NT2/D1 (cell line): Measurements from ENCODE around the gene CAPN14.

ENCODE experiments used
- DNase-seq: peaks from one replicate; pipeline ENCODE4 v3.0.0-alpha.2; 2011; ENCODE audit warnings: low read depth, low spot score
- H3K27me3 ChIP-seq: 2 replicates; pipeline ENCODE4 v1.6.0; 2011; ENCODE audit warnings: mild to moderate bottlenecking; ENCODE audit not compliant: insufficient read length, insufficient read depth
- H3K36me3 ChIP-seq: 2 replicates; pipeline ENCODE4 v1.6.1; 2011; ENCODE audit warnings: mild to moderate bottlenecking, low read length, mixed read lengths; ENCODE audit not compliant: insufficient read depth, insufficient read length
- H3K4me1 ChIP-seq: 2 replicates; pipeline ENCODE4 v1.5.1; 2011; ENCODE audit not compliant: insufficient read depth, insufficient read length
- H3K4me3 ChIP-seq: 2 replicates; pipeline ENCODE4 v1.5.1; 2011; ENCODE audit warnings: low read depth; ENCODE audit not compliant: insufficient read length
- H3K9ac ChIP-seq: 2 replicates; pipeline ENCODE4 v1.6.0; 2011; ENCODE audit warnings: low read depth; ENCODE audit not compliant: insufficient read length
- H3K9me3 ChIP-seq: 2 replicates; pipeline ENCODE4 v1.5.1; 2011; ENCODE audit warnings: mild to moderate bottlenecking, low read length; ENCODE audit not compliant: insufficient read depth
- SUZ12 ChIP-seq: IDR thresholded peaks from 2 replicates; pipeline ENCODE4 v1.6.1; 2011; ENCODE audit not compliant: insufficient read length, insufficient read depth; ENCODE audit errors: extremely low read depth
- YY1 ChIP-seq: IDR thresholded peaks from 2 replicates; pipeline ENCODE4 v1.6.1; 2011; ENCODE audit not compliant: insufficient read length, insufficient read depth
- ZNF274 ChIP-seq: IDR thresholded peaks from 2 replicates; pipeline ENCODE4 v1.6.1; 2011; ENCODE audit warnings: mild to moderate bottlenecking, low read depth, low read length

CAPN14 gene

DNA sequence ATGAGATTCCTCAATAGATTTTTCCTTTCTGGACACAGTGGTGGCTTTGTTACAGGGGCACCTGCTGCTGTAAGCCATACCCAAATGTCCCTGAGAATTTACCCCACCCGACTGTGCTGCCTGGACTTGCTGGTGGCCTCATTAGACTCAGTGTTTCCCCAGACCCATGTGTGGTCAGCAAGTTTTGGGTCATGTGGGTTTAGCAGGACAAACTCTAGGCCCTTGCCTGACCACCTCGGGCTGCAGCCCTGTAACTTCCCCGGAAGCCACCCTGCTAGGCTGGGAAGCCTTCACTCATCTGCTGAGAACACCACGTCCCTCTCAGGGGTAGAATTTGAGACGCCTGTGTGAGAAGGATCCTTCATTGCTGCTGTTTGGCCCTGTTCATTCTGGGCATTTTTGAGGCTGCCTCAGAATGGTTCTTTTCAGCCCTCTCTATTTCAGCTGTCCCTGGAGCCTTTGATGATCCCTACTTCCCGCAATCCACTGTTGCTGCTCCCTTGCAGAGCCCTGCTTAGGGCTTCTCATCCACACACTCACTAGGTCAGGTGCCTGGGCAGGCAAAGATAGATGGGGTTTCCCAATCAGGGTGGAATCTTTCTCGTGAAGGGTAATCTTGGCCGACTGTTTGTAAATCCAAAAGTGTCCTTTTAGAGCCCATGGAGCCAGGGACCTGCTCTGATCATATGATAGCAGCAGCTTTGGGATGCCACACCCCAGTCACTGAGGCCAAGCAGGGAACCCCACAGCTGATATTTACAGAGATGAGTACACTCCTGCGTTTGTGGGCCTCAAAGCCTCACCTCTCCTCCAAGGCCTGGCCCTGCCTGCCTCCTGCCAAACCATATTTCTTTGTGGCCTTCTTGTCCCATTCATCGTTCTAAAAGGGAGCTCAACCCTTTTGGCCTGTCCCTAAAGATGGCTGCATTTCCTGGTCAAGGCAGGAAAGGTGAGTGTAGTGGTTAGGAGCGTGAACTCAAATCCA, 23.4 kb upstream of the CAPN14 start:
- no peaks in the 10 kb centered on the region for H3K4me1 ChIP-seq
- peaks cover 7% of the 10 kb centered on the region for H3K36me3 ChIP-seq

GRCh38 chr2:31239593-31240177, 22.4 kb upstream of the CAPN14 start:
- Histone ChIP-seq H3K4me3 (no peak overlapping the region), H3K27me3 (peaks cover 1% of the 10 kb centered on the region), H3K9me3 (no peaks in the 10 kb centered on the region), H3K9ac (no peak overlapping the region), H3K4me1 (peaks cover 2% of the 10 kb centered on the region), H3K36me3 (peaks cover 7% of the 10 kb centered on the region)
- no peak for DNase-seq
- no peak for TF ChIP-seq YY1
- no peak for TF ChIP-seq SUZ12
- TF ChIP-seq ZNF274: no peak

More for the DNA sequence above, 23.4 kb upstream of the CAPN14 start:
- Histone ChIP-seq H3K9ac (no peak overlapping the region), H3K27me3 (no peaks in the 10 kb centered on the region), H3K4me3 (no peak overlapping the region), H3K9me3 (no peaks in the 10 kb centered on the region)
- no peak for DNase-seq
- no peak for TF ChIP-seq SUZ12
- TF ChIP-seq YY1: no peak
- TF ChIP-seq ZNF274: no peak

GRCh38 chr2:31238906-31239592, 21.7 kb upstream of the CAPN14 start:
- Histone ChIP-seq H3K27me3 (peaks cover 4% of the 10 kb centered on the region), H3K9me3 (no peaks in the 10 kb centered on the region), H3K36me3 (peaks cover 7% of the 10 kb centered on the region), H3K9ac (no peak overlapping the region), H3K4me3 (no peak overlapping the region), H3K4me1 (peaks cover 2% of the 10 kb centered on the region)
- DNase-seq: no peak
- no peak for TF ChIP-seq ZNF274
- no peak for TF ChIP-seq YY1
- no peak for TF ChIP-seq SUZ12

DNA sequence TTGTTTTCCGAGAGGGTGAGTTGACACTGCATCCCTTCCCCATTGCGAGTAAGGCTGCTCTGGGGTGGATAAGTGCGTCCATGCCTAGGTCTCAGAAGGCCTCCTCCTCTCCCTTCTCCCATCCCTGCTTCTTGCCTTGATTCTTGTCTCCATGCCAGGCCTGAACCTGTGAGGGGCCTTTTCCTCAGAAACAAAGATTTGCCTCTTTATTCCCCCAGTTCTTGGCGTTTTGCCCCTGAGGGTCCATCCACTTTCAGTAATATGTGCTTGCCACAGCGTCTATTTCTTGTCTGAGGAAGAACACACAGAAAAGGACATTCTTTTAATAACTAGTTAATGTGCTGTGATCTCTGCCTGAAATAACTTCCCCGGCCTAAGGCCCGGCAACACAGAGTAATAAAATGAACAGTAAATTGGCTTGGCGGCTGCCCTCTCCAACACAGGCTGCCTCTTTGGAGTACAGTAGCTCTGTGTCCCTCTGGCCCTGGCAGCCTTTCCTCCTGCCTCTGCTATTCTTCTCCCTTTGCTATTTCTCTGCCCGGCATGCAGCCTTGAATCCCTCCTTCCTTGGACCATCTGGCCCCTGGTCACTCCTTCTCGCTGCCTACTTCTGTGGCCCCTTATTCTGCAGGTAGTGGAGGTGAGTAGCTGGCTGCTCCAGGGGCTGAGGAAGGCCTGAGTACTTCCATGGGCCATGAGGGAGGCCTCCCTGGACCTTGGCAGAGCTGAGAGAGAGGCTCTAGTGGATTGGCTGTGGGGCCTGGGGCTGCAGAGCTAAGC, 21.0 kb upstream of the CAPN14 start:
- no peak for TF ChIP-seq ZNF274
- no peak for TF ChIP-seq SUZ12
- Histone ChIP-seq H3K4me1 (peaks cover 2% of the 10 kb centered on the region), H3K27me3 (peaks cover 4% of the 10 kb centered on the region), H3K36me3 (peaks cover 7% of the 10 kb centered on the region), H3K9ac (no peak overlapping the region), H3K4me3 (no peak overlapping the region), H3K9me3 (no peaks in the 10 kb centered on the region)
- no peak for DNase-seq

GRCh38 chr2:31237348-31238017, 20.2 kb upstream of the CAPN14 start:
- Histone ChIP-seq H3K9me3 (no peaks in the 10 kb centered on the region), H3K4me3 (no peak overlapping the region), H3K4me1 (peaks cover 2% of the 10 kb centered on the region), H3K36me3 (peaks cover 7% of the 10 kb centered on the region), H3K27me3 (peaks cover 4% of the 10 kb centered on the region), H3K9ac (no peak overlapping the region)
- no peak for TF ChIP-seq YY1
- no peak for TF ChIP-seq ZNF274
- TF ChIP-seq SUZ12: no peak
- no peak for DNase-seq

- H3K9me3 ChIP-seq: no peaks in the 10 kb centered on the region
- H3K4me1 ChIP-seq: peaks cover 2% of the 10 kb centered on the region
- H3K4me3 ChIP-seq: no peak overlapping the region
- TF ChIP-seq ZNF274: no peak
- TF ChIP-seq YY1: no peak
- TF ChIP-seq SUZ12: no peak
- H3K27me3 ChIP-seq: peaks cover 4% of the 10 kb centered on the region
- DNase-seq: no peak
- peaks cover 7% of the 10 kb centered on the region for H3K36me3 ChIP-seq
- no peak overlapping the region for H3K9ac ChIP-seq
These were observed 19.3 kb upstream of the CAPN14 start for GRCh38 chr2:31236433-31237205.
